Panc1 (cell line): ENCODE measurements around the gene DHRS4.
"Not testable (repeated sequence)": the region's sequence is repeated elsewhere in the genome, so short reads cannot be mapped to it uniquely, and the experiment has no call there.

ENCODE experiments used
- CTCF ChIP-seq: fragments of 450-650 bp; IDR thresholded peaks from 2 replicates; pipeline ENCODE4 v1.5.1; 2017; ENCODE audit warnings: mild to moderate bottlenecking
- POLR2AphosphoS5 ChIP-seq: IDR thresholded peaks from 2 replicates; pipeline ENCODE4 v1.6.1; 2012; ENCODE audit warnings: mild to moderate bottlenecking, low read depth, low read length, moderate library complexity
- SIN3A ChIP-seq: IDR thresholded peaks from 2 replicates; pipeline ENCODE4 v1.6.1; 2012; ENCODE audit warnings: low read depth, mild to moderate bottlenecking, low read length, moderate library complexity, borderline replicate concordance; ENCODE audit not compliant: insufficient read depth
- TCF7L2 ChIP-seq: IDR thresholded peaks from 2 replicates; pipeline ENCODE4 v1.6.1; 2011; ENCODE audit warnings: mild to moderate bottlenecking, low read depth, low read length, inconsistent platforms

DNA sequence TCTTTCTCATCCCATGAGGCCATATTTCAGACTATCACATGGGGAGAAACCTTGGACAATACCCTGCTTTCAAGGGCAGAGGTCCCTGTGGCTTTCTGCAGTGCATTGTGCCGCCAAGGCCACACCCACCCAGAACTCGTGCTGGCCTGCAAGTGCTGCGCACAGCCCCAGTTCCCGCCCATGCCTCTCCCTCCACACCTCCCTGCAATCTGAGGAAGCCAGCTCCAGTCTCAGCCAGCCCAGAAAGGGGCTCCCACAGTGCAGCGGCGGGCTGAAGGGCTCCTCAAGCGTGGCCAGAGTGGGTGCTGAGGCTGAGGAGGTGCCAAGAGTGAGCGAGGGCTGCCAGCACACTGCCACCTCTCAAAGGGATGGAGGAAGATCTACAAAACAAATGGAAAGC is 19.6 kb downstream of the DHRS4 start:
- not testable (repeated sequence) for TF ChIP-seq SIN3A, CTCF, POLR2AphosphoS5, TCF7L2
